Activated CD4-positive, alpha-beta T cell treated with anti-CD3 and anti-CD28 coated beads for 4 hours (primary cell): ENCODE measurements around the gene ZCCHC2.

Experiments used
- DNase-seq, 2 donors: peaks; one replicate each; pipeline ENCODE4 v3.0.0-alpha.2; 2020

ZCCHC2 gene

DNA sequence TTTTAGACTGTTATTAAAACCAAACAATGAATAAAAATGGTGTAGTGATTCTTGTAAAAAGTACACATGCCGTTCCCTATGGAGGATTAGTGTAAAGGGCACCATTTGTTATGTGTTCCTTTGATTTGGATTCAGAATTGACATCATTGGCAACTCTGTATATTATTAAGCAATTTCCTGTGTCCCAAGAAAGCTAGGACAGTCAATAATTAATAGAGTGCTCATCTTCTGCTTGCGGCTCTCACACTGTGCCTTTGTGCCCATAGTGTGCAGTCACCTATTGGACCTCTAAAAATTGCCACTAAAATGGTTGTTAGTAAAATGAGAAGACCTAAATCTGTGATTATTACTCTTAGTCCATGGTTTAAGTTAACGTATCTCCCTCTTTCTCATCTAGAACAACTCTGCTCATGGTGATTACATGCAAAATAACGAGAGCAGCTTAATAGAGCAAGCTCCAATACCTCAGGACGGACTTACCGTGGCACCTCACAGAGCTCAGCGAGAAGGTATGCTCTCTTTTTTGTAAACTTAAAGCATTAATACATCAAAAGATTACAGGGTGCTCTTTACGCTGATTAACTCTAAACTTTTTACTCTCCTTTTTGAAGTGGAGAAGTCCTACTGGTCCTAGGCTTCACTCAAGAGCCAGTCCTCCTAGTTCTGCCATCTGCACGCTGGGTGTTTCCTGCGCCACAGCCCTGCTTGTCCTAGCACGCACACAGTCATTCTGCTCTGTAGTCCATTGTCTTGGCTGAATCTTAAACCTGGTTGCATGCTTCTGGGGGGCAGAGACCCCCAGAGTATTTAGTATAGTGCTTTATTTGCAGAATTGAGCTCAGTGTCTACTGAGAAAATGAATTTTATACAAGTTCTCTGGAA, 16.7 kb downstream of the ZCCHC2 start:
- no peak for DNase-seq

DNA sequence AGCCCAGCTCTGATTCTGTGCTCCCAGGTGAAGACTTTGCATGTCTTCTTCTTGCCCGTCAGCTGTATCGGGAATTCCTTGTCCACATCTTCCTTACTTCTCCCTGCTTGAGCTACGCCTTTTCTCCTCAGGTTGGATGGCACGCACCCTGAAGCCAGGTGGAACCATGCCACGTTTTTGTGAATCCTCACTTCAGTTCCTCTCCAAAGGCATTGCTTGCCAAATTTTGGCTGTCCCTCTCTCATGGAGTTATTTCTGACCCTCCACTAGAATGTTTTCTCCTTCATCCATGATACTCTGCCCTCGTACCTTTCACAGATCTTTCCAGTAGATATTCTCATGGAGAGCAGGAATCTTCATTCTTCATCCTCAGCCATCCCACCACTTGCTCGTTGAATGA, 20.2 kb downstream of the ZCCHC2 start:
- no peak for DNase-seq

DNA sequence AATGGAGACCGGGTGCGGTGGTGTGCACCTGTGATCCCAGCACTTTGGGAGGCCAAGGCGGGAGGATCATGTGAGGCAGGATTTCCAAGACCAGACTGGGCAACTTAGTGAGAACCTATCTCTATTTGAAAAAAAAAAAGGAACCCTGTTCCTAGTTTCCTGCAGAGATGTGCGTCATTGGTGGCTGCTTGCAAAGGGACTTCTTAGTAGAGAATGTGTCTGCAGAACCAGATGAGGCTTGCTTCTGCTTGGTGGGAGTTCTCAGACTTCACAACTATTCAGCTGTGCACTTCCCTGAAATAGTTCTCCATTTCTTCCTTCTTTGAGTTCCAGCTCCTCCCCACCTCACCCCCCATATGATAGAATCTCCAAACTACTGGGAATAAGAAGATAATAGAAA, 22.3 kb downstream of the ZCCHC2 start:
- no peak for DNase-seq

DNA sequence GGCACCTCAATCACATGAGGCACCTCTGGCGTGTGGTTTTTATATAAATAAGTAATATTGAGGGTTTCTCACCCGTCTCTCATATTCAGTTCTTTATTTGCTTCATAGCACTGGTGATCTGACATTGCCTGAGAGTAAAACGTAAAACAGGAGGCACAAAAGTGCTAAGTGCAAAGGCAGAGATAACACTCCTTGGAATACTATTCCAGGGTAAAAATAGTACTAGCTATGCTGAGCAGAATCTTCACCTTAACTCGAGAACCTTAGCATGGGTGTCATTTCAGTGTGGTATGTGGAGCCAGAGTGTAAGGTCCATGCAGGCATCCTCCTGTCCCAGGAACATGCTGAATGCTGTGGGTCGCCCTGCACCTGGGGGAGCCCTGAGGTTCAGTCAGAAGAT, 26.9 kb downstream of the ZCCHC2 start:
- no peak for DNase-seq

- no peak for DNase-seq
These were observed 27.9 kb downstream of the ZCCHC2 start for GRCh38 chr18:62550746-62551145.

GRCh38 chr18:62551972-62552513, 29.2 kb downstream of the ZCCHC2 start:
- no peak for DNase-seq

- DNase-seq: no peak
These were observed 31.4 kb downstream of the ZCCHC2 start for GRCh38 chr18:62554061-62554815.

- no peak for DNase-seq
These were observed 32.3 kb downstream of the ZCCHC2 start for GRCh38 chr18:62555135-62555534.

DNA sequence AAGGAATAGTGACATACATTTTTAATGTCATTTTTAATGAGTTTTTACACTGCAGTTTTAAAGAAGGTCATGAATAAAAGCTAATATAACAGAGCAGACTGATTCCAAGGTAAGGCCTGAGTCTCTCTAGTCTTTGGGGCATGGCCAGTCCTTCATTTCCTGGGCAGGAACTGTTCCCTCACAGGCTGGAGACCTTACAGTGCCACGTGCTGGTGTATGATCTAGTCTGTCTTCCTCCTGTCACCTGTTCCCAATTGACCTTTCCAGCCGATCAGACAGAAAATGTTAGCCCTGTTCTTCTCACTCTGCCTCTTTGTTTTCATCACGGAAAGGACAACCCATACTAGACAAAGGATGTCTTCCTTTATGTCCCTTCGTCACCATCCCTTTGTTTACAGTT, 33.6 kb downstream of the ZCCHC2 start:
- DNase-seq: no peak

GRCh38 chr18:62558015-62558663, 35.3 kb downstream of the ZCCHC2 start:
- DNase-seq: no peak

DNA sequence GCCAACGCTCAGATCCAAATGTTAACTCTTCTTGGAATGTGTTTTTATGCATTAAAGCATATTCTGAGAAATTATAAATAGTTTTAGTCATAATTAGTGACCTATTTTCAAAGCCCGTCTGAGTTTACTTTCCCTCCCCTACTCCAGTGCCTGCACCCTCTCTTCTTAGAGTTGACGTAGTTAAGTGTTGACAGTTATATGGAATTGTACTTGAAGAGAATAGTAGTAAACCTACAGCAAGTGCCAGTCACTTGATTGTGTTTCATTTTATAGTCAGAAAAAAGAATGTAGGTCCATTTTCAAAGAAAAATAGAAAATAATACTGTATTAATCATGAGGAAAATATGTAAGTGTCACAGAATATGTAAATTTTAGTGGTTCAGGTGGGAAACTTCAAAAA, 41.2 kb downstream of the ZCCHC2 start:
- no peak for DNase-seq

- DNase-seq: no peak
These were observed 43.4 kb downstream of the ZCCHC2 start for GRCh38 chr18:62566199-62566598.

DNA sequence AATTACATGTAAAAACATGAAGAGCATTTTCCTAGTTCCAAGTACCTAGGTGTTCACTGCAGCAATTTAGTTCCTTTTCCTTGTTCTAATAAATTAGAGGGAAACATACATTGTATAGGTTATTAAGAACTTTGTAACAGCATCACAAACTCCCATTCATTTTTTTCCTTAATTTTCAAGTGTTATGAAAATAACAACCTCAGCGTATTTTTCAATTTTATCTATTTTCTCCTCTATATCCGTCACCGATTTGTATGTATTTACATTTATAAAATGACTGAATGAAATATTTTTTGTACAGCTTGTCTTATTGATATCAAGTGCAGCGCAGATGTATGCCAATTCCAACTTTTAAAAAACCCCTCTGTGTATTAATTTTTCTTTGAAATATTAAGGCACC, 44.0 kb downstream of the ZCCHC2 start:
- DNase-seq: no peak

GRCh38 chr18:62569081-62569655, 46.3 kb downstream of the ZCCHC2 start:
- DNase-seq: no peak

DNA sequence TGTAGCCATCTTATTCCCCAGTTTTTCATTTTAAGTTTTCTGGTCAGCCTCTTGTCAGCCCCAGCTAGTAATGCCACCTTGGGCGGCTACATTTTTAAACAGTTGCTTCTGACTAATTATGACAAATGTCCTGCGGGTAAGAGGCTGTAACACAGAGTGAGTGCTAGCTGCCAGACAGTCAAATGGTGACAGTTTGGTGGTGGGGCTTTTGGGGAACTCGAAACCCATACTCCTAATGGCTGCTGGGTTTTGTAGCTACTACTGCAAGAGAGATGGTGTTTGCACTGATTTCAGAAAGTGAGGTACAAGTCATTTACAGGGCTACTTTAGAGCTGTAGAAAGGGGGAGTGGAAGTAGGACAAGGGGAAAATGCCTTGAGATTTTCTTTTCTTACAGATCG, 48.2 kb downstream of the ZCCHC2 start:
- no peak for DNase-seq

GRCh38 chr18:62571648-62572047, 48.8 kb downstream of the ZCCHC2 start:
- no peak for DNase-seq

DNA sequence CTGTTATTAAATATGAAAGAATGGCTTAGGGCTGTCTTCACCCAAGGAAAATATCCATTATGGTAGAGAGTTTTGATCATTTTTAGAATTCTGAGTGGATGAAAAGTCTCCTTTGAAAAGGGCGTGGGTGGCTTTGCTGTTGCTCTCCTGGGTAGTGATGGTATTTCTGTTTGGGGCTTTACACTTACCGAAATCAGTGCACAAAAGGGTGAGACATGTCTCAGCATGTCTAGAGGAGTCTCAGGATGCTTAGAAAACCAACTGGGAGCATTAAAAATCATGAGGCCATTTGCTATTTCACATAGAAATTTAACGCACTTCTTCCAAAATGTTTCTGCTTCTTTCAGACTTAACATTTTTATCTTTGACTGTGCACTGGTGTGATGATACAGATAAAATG, 49.6 kb downstream of the ZCCHC2 start:
- DNase-seq: no peak

- no peak for DNase-seq
These were observed 52.0 kb downstream of the ZCCHC2 start for GRCh38 chr18:62574776-62575175.

- no peak for DNase-seq
These were observed 53.4 kb downstream of the ZCCHC2 start for GRCh38 chr18:62576271-62576670.

- no peak for DNase-seq
These were observed 54.2 kb downstream of the ZCCHC2 start for GRCh38 chr18:62576845-62577512.

DNA sequence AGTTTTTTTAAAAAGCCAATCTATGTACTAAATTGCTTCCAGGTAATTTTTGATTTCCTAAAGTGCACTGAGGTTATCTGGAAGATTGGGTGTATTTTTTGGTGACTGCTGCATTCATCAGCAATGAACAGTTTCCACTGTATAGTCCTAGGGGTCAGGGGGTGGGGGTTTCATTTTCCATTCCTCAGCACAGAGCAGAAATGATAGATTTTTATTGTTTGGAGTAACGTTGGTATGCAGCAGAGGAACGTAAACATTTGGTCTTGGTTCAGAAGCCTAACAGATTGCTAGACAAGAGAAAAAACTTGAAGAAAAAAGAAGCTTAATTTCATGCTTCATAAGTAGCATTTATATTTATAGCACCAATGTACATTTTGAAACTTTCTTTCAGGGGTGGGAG, 54.9 kb downstream of the ZCCHC2 start:
- DNase-seq: no peak

- no peak for DNase-seq
These were observed 56.2 kb downstream of the ZCCHC2 start for GRCh38 chr18:62578980-62579511.
